ENCODE measurements around the gene PTGER2.

DNA sequence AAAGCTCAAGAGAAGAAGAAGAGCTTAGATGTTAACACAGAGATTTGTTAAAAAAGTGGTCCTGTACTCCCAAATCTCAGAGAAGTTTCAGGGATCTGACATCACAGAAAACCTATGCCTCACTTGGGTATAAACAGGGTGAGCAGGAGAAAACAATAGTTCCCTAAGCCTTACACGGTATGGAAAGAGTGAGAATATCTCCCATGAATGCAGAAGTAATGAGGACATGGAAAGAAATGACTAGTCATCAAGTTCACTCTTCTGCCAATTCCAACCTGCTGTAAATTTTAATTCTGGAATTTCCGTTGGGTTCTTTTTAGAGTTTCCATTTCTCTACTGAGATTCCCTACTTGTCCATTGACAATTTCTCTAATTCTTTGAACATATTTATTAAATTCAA, 6.2 kb upstream of the PTGER2 start:
- TF ChIP-seq JUND (CRISPR knock-in tag; IDR thresholded peaks at IDR 0.05) (no peak), FOSL1 (CRISPR knock-in tag; IDR thresholded peaks at IDR 0.05; ENCODE audit: borderline replicate concordance) (no peak), SMC3 (IDR thresholded peaks at IDR 0.05; ENCODE audit: low read length) (no peak), PTBP1 (IDR thresholded peaks at IDR 0.05; ENCODE audit: low read depth, low read length, poor library complexity, severe bottlenecking) (no peak), EP300 (IDR thresholded peaks at IDR 0.05; ENCODE audit: low read depth in 2 of 2, low read length in 2 of 2) (no peak), EP300 (CRISPR knock-in tag; IDR thresholded peaks at IDR 0.05; ENCODE audit: borderline replicate concordance) (no peak), PHF5A (CRISPR knock-in tag; IDR thresholded peaks at IDR 0.05; ENCODE audit: low read depth, unreplicated experiment) (no peak)
- TF ChIP-seq, protein P1, sequence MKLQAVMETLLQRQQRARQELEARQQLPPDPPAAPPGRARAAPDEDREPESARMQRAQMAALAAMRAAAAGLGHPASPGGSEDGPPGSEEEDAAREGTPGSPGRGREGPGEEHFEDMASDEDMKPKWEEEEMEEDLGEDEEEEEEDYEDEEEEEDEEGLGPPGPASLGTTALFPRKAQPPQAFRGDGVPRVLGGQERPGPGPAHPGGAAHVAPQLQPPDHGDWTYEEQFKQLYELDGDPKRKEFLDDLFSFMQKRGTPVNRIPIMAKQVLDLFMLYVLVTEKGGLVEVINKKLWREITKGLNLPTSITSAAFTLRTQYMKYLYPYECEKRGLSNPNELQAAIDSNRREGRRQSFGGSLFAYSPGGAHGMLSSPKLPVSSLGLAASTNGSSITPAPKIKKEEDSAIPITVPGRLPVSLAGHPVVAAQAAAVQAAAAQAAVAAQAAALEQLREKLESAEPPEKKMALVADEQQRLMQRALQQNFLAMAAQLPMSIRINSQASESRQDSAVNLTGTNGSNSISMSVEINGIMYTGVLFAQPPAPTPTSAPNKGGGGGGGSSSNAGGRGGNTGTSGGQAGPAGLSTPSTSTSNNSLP (IDR thresholded peaks at IDR 0.05; ENCODE audit: low read depth, low read length): no peak
- TF ChIP-seq, protein P2, sequence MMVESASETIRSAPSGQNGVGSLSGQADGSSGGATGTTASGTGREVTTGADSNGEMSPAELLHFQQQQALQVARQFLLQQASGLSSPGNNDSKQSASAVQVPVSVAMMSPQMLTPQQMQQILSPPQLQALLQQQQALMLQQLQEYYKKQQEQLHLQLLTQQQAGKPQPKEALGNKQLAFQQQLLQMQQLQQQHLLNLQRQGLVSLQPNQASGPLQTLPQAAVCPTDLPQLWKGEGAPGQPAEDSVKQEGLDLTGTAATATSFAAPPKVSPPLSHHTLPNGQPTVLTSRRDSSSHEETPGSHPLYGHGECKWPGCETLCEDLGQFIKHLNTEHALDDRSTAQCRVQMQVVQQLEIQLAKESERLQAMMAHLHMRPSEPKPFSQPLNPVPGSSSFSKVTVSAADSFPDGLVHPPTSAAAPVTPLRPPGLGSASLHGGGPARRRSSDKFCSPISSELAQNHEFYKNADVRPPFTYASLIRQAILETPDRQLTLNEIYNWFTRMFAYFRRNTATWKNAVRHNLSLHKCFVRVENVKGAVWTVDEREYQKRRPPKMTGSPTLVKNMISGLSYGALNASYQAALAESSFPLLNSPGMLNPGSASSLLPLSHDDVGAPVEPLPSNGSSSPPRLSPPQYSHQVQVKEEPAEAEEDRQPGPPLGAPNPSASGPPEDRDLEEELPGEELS (CRISPR knock-in tag; IDR thresholded peaks at IDR 0.05): no peak
